HepG2 (cell line): ENCODE results near the gene BMAL1. TPM values are rescaled to one million over a fixed set of nuclear protein-coding genes. Genes with fewer than 3 reads are reported as not detected.

Source experiments
- ATAC-seq: fragments of 200-7000 bp; cut with Tn5 transposase; 3 replicates; pipeline ENCODE4 v1.9.1; 2020; ENCODE audit warnings: mild to moderate bottlenecking, moderate library complexity
- BruUV-seq: library from RNA; stranded (reverse); fragments of 400-500 nt; replicated peaks from 2 replicates; lab custom pipeline; 2021; lab: Mats Ljungman, UMichigan
- CTCF ChIA-PET: fragments of 300-600 bp; formaldehyde crosslinking; extraction: SDS; loops from one replicate; lab custom pipeline; 2021; ENCODE audit warnings: low total read pairs, inconsistent platforms, low intra/inter-chr PET ratio; lab: Yijun Ruan, JAX
- POLR2A ChIA-PET: fragments of 350-600 bp; sonication (Branson Sonifier 250); formaldehyde crosslinking; loops from one replicate; lab custom pipeline; 2020; ENCODE audit warnings: antibody characterized with exemption, inconsistent platforms; lab: Yijun Ruan, JAX
- DNase-seq: peaks from one replicate; pipeline ENCODE4 v3.0.0-alpha.2; 2015; ENCODE audit warnings: low spot score
- FAIRE-seq: peaks from 3 replicates; lab custom pipeline; 2011; peaks lifted over from hg19 to GRCh38; lab: Jason Lieb, UNC
- H2AFZ ChIP-seq: one replicate; pipeline ENCODE4 v1.6.1; 2011; ENCODE audit warnings: low read length, inconsistent platforms
- H3K27ac ChIP-seq: fragments of 300-600 bp; 3 replicates; pipeline ENCODE4 v1.8.0; 2011; ENCODE audit warnings: mixed run types, mild to moderate bottlenecking, mixed read lengths, low read length, inconsistent platforms; ENCODE audit not compliant: insufficient read depth; ENCODE audit errors: extremely low read length
- H3K27me3 ChIP-seq, 2 experiments: fragments of 200-600 bp in 1 of 2; 2 replicates in 1 of 2; 3 replicates in 1 of 2; pipeline versions ENCODE4 v1.6.0 to v1.8.0; 2011; ENCODE audit warnings: low read length in 2 of 2, mild to moderate bottlenecking in 2 of 2, moderate library complexity in 2 of 2, inconsistent platforms in 1 of 2; ENCODE audit not compliant: insufficient read depth in 2 of 2, control insufficient read depth in 1 of 2
- H3K36me3 ChIP-seq, 2 experiments: fragments of 200-600 bp in 1 of 2; replicated peaks in 1 of 2; 2 replicates in 1 of 2; 3 replicates in 1 of 2; pipeline versions ENCODE4 v1.5.1 to v1.8.0; 2011; ENCODE audit warnings: low read length in 2 of 2, inconsistent platforms in 1 of 2; ENCODE audit not compliant: insufficient read depth in 2 of 2, control insufficient read depth in 1 of 2
- H3K4me1 ChIP-seq: 2 replicates; pipeline ENCODE4 v1.5.1; 2012; ENCODE audit warnings: low read length, inconsistent platforms; ENCODE audit not compliant: insufficient read depth
- H3K4me2 ChIP-seq: 2 replicates; pipeline ENCODE4 v1.6.0; 2011; ENCODE audit warnings: low read depth, low read length, inconsistent platforms
- H3K4me3 ChIP-seq, 3 experiments: fragments of 200-600 bp in 1 of 3; sonication (generic), shearing (Covaris generic) in 1 of 3; replicated peaks in 1 of 3; 2 replicates each; pipeline ENCODE4 v1.5.1; 2011 to 2016; ENCODE audit warnings: low read length in 3 of 3, inconsistent platforms in 2 of 3, low read depth in 2 of 3, mild to moderate bottlenecking in 2 of 3, control low read depth in 1 of 3, mixed read lengths in 1 of 3; ENCODE audit not compliant: insufficient read depth in 1 of 3
- H3K79me2 ChIP-seq: one replicate; pipeline ENCODE4 v1.6.1; 2011; ENCODE audit warnings: low read length, inconsistent platforms; ENCODE audit not compliant: insufficient read depth
- H3K9ac ChIP-seq: 2 replicates; pipeline ENCODE4 v1.6.0; 2011; ENCODE audit warnings: mild to moderate bottlenecking, low read depth, low read length, inconsistent platforms; ENCODE audit not compliant: insufficient read depth
- H3K9me3 ChIP-seq: 2 replicates; pipeline ENCODE4 v1.5.1; 2012; ENCODE audit warnings: mild to moderate bottlenecking, low read length
- H4K20me1 ChIP-seq: 2 replicates; pipeline ENCODE4 v1.6.0; 2011; ENCODE audit warnings: inconsistent platforms, mild to moderate bottlenecking, low read length, moderate library complexity; ENCODE audit not compliant: insufficient read depth
- FOSL1 ChIP-seq: sonication (generic); formaldehyde crosslinking; IDR thresholded peaks from 2 replicates; pipeline ENCODE4 v1.9.0; 2021; ENCODE audit warnings: missing genetic modification reagents, borderline replicate concordance
- GABPA ChIP-seq, 2 experiments: IDR thresholded peaks; 2 replicates each; pipeline ENCODE4 v1.6.1; 2011 to 2016; ENCODE audit warnings: low read depth in 2 of 2, low read length in 1 of 2, missing biosample characterization in 1 of 2, missing genetic modification characterization in 1 of 2
- GLI4 ChIP-seq: sonication (generic); formaldehyde crosslinking; IDR thresholded peaks from 2 replicates; pipeline ENCODE4 v1.5.1; 2020; ENCODE audit warnings: missing genetic modification reagents, mild to moderate bottlenecking, moderate library complexity, borderline replicate concordance
- JUND ChIP-seq: sonication (generic); formaldehyde crosslinking; IDR thresholded peaks from 2 replicates; pipeline ENCODE4 v1.8.0; 2022; ENCODE audit warnings: mild to moderate bottlenecking, missing genetic modification reagents
- KDM2A ChIP-seq: sonication (generic); formaldehyde crosslinking; IDR thresholded peaks from 2 replicates; pipeline ENCODE4 v1.4.0; 2020; ENCODE audit warnings: low read depth, missing genetic modification reagents, borderline replicate concordance
- MXI1 ChIP-seq: IDR thresholded peaks from 3 replicates; pipeline ENCODE4 v1.6.1; 2012; ENCODE audit warnings: low read depth, low read length, inconsistent platforms, borderline replicate concordance
- ZC3H13 ChIP-seq: sonication (generic); formaldehyde crosslinking; IDR thresholded peaks from 2 replicates; pipeline ENCODE4 v1.8.1; 2023; ENCODE audit warnings: mild to moderate bottlenecking, missing genetic modification reagents, moderate library complexity
- ZNF138 ChIP-seq: sonication (generic); formaldehyde crosslinking; IDR thresholded peaks from 2 replicates; pipeline ENCODE4 v1.5.0; 2020; ENCODE audit warnings: mild to moderate bottlenecking, low read depth, missing genetic modification reagents
- ZNF510 ChIP-seq: sonication (generic); formaldehyde crosslinking; IDR thresholded peaks from 2 replicates; pipeline ENCODE4 v1.4.0; 2020; ENCODE audit warnings: low read depth, mild to moderate bottlenecking, missing genetic modification reagents
- ZNF746 ChIP-seq: sonication (generic); formaldehyde crosslinking; IDR thresholded peaks from 2 replicates; pipeline ENCODE4 v1.8.0; 2022; ENCODE audit warnings: mild to moderate bottlenecking, missing genetic modification reagents
- ZNF883 ChIP-seq: sonication (generic); formaldehyde crosslinking; IDR thresholded peaks from 2 replicates; pipeline ENCODE4 v1.5.1; 2020; ENCODE audit warnings: mild to moderate bottlenecking, missing genetic modification reagents; ENCODE audit errors: not compliant biosample characterization
- WGBS: methylation state at CpG from one replicate; pipeline ENCODE4 v1.1.6; 2017; ENCODE audit warnings: low lambda C conversion rate; 5-methylcytosine and 5-hydroxymethylcytosine counted together
- in situ Hi-C: cut with HindIII; loops from 2 replicates; pipeline ENCODE4 v1.10.0; 2017; ENCODE audit warnings: low pct_unique_long_range_greater_than_20kb; ENCODE audit not compliant: extremely low pct_ligation_motif_present
- intact Hi-C: fragments of 100-400 bp; cut with micrococcal nuclease; formaldehyde crosslinking; loops from one replicate; pipeline ENCODE4 v1.10.0; 2022; ENCODE audit not compliant: unreplicated experiment
- polyA plus RNA-seq, 8 experiments: library from polyadenylated mRNA; depleted of rRNA in 3 of 8; stranded (reverse) in 7 of 8; unstranded in 1 of 8; fragments of >200 nt; fragmentation: Illumina TruSeq in 4 of 8; extraction: Trizol in 4 of 8; gene quantifications; 2 replicates each; pipeline versions ENCODE4 v1.2.1 to v1.2.3, GENCODE V29; 2011 to 2016; ENCODE audit warnings: low read depth in 4 of 8, missing spikeins in 1 of 8, mixed read lengths in 1 of 8; ENCODE audit not compliant: insufficient read depth in 1 of 8
- total RNA-seq, 5 experiments: library from RNA; depleted of rRNA; stranded (reverse); fragments of >200 nt; fragmentation: Illumina TruSeq; extraction: Trizol; gene quantifications; 2 replicates each; pipeline ENCODE4 v1.2.3, GENCODE V29; 2016; ENCODE audit warnings: low read depth in 1 of 5
- TF ChIP-seq, protein P1 (sequence below): sonication (generic); formaldehyde crosslinking; IDR thresholded peaks from 2 replicates; pipeline ENCODE4 v1.8.1; 2023; ENCODE audit warnings: mild to moderate bottlenecking, missing genetic modification reagents
- TF ChIP-seq, protein P2 (sequence below): sonication (generic); formaldehyde crosslinking; IDR thresholded peaks from 2 replicates; pipeline ENCODE4 v1.4.0; 2020; ENCODE audit warnings: mild to moderate bottlenecking, missing genetic modification reagents
- TF ChIP-seq, protein P3 (sequence below): sonication (generic); formaldehyde crosslinking; IDR thresholded peaks from 2 replicates; pipeline ENCODE4 v1.4.0; 2020; ENCODE audit warnings: mild to moderate bottlenecking, low read depth, missing genetic modification reagents

The BMAL1 gene
- total and polyA plus RNA-seq, 2 of the 13 experiments (the other 11 are each of a cell fraction or from before 2014, with no cell fraction given), result 4.5 to 4.8 TPM

DNA sequence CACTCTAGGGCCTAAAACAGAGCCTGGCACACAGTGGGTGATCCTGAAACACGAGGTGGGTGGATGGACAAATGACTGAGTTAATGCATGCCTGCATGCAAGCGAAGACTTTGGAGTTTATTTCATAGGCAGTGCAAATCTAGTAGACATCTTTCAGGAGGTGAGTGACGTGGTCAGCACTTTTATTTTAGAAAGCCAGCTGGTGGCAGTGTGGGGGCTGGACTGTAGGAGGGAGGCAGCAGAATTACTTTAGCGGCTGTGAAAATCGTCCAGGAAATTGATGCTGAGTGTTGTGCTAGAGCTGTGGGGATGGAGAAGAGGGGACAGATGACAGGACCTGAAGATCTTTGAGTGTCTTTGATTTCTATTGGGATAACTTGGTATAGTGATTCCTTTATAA is 47.1 kb downstream of the BMAL1 start:
- H3K27me3 ChIP-seq, result no peaks in the 10 kb centered on the region; a peak in 1 of 5 replicates
- H3K9ac ChIP-seq, result no peak overlapping the region
- H3K27ac ChIP-seq, result no peak overlapping the region
- no peaks in the 10 kb centered on the region; the same call in 1 of the 2 replicates for H3K4me1 ChIP-seq
- FAIRE-seq (no peak), ATAC-seq (no peak), DNase-seq (no peak)
- intact Hi-C loops, result no loop called here
- H3K36me3 ChIP-seq, result no peaks in the 10 kb centered on the region
- no peak overlapping the region for H3K4me2 ChIP-seq
- in situ Hi-C loops, result no loop called here
- no peak overlapping the region for H3K4me3 ChIP-seq
- POLR2A ChIA-PET, result no interaction called here
- BruUV-seq, result no TSS peak
- H3K9me3 ChIP-seq, result no peaks in the 10 kb centered on the region
- H3K79me2 ChIP-seq, result no peaks in the 10 kb centered on the region
- no peak overlapping the region for H2AFZ ChIP-seq
- 48% methylated on average over 5 of the region's 5 CpGs for WGBS
- TF ChIP-seq, protein P1, sequence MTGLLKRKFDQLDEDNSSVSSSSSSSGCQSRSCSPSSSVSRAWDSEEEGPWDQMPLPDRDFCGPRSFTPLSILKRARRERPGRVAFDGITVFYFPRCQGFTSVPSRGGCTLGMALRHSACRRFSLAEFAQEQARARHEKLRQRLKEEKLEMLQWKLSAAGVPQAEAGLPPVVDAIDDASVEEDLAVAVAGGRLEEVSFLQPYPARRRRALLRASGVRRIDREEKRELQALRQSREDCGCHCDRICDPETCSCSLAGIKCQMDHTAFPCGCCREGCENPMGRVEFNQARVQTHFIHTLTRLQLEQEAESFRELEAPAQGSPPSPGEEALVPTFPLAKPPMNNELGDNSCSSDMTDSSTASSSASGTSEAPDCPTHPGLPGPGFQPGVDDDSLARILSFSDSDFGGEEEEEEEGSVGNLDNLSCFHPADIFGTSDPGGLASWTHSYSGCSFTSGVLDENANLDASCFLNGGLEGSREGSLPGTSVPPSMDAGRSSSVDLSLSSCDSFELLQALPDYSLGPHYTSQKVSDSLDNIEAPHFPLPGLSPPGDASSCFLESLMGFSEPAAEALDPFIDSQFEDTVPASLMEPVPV (CRISPR knock-in tag), result no peak
- no peak for TF ChIP-seq ZNF138 (CRISPR knock-in tag)
- no peaks in the 10 kb centered on the region for H4K20me1 ChIP-seq
- CTCF ChIA-PET, result no interaction called here

DNA sequence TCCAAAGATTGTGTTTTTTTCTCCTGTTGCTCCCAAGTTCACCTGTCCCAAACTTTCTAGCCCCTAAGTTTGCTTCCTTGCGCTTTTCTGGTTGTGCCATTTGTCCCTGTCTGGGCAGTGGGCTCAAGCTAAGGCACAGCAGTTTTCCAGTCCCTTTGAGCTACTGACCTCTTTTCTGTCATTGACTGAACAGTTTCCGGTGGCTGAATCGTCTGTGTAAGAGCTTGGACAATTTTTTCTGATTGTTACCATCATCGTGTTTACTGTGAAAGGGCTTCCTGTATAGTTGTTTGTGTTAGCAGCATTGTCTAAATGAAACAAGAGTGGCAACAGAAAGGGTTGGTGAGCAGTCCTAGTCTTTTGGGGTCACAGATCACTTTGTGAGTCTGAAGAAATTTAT is 49.8 kb downstream of the BMAL1 start:
- no peak for ATAC-seq
- Histone ChIP-seq H3K9me3 (no peaks in the 10 kb centered on the region), H3K4me2 (no peak overlapping the region), H3K27me3 (no peaks in the 10 kb centered on the region), H3K27ac (no peak overlapping the region), H3K36me3 (no peaks in the 10 kb centered on the region), H3K4me3 (no peak overlapping the region), H2AFZ (no peak overlapping the region), H4K20me1 (no peaks in the 10 kb centered on the region), H3K4me1 (peaks cover 6% of the 10 kb centered on the region; the same call in 1 of the 2 replicates), H3K9ac (no peak overlapping the region), H3K79me2 (no peaks in the 10 kb centered on the region)
- intact Hi-C loops (no loop called here), in situ Hi-C loops (no loop called here)
- no peak for TF ChIP-seq KDM2A (CRISPR knock-in tag)
- no peak for TF ChIP-seq JUND
- TF ChIP-seq ZC3H13 (CRISPR knock-in tag), result no peak
- TF ChIP-seq FOSL1, result no peak
- TF ChIP-seq, protein P2, sequence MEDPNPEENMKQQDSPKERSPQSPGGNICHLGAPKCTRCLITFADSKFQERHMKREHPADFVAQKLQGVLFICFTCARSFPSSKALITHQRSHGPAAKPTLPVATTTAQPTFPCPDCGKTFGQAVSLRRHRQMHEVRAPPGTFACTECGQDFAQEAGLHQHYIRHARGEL (CRISPR knock-in tag), result no peak
- TF ChIP-seq ZNF510, result no peak
- no peak for TF ChIP-seq ZNF746 (CRISPR knock-in tag)
- no peak for TF ChIP-seq GLI4 (CRISPR knock-in tag)
- TF ChIP-seq, protein P3, sequence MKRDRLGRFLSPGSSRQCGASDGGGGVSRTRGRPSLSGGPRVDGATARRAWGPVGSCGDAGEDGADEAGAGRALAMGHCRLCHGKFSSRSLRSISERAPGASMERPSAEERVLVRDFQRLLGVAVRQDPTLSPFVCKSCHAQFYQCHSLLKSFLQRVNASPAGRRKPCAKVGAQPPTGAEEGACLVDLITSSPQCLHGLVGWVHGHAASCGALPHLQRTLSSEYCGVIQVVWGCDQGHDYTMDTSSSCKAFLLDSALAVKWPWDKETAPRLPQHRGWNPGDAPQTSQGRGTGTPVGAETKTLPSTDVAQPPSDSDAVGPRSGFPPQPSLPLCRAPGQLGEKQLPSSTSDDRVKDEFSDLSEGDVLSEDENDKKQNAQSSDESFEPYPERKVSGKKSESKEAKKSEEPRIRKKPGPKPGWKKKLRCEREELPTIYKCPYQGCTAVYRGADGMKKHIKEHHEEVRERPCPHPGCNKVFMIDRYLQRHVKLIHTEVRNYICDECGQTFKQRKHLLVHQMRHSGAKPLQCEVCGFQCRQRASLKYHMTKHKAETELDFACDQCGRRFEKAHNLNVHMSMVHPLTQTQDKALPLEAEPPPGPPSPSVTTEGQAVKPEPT, result no peak
- no peak for TF ChIP-seq ZNF883
- TF ChIP-seq MXI1, result no peak
- no peak for TF ChIP-seq GABPA (IDR thresholded peaks at IDR 0.05; ENCODE audit: low read depth, low read length)
- no peak for TF ChIP-seq GABPA (CRISPR knock-in tag; IDR thresholded peaks at IDR 0.05; ENCODE audit: low read depth)
- 52% methylated on average over 4 of the region's 4 CpGs for WGBS
- FAIRE-seq, result no peak
- BruUV-seq, result no TSS peak
- ChIA-PET POLR2A (no interaction called here), CTCF (no interaction called here)
- no peak for DNase-seq
